SU-DHL-6 (cell line): ENCODE data around the gene MUC6.

ENCODE experiments used
- H2AFZ ChIP-seq: fragments of 200-600 bp; sonication (generic); 2 replicates; pipeline ENCODE4 v1.6.1; 2014; ENCODE audit warnings: low read depth, mild to moderate bottlenecking, moderate library complexity, mixed read lengths, antibody characterized with exemption, low read length; ENCODE audit not compliant: severe bottlenecking
- H3F3A ChIP-seq: fragments of 200-600 bp; shearing (Covaris generic); 2 replicates; pipeline ENCODE4 v1.6.0; 2016; ENCODE audit warnings: antibody characterized with exemption, mild to moderate bottlenecking; ENCODE audit not compliant: insufficient read depth
- H3K27ac ChIP-seq: fragments of 200-600 bp; sonication (generic); 2 replicates; pipeline ENCODE4 v1.5.1; 2016; ENCODE audit warnings: low read depth, mild to moderate bottlenecking, low read length, moderate library complexity, mixed read lengths
- H3K27me3 ChIP-seq: fragments of 200-600 bp; sonication (generic), shearing (Covaris generic); 2 replicates; pipeline ENCODE4 v1.6.0; 2014; ENCODE audit warnings: mild to moderate bottlenecking, low read length
- H3K36me3 ChIP-seq: fragments of 200-600 bp; sonication (generic); 2 replicates; pipeline ENCODE4 v1.6.1; 2014; ENCODE audit warnings: mild to moderate bottlenecking, low read length, mixed read lengths
- H3K4me2 ChIP-seq: fragments of 300-600, 200-600 bp; shearing (Covaris generic), sonication (generic); 2 replicates; pipeline ENCODE4 v1.6.0; 2014; ENCODE audit warnings: low read length, low read depth, mild to moderate bottlenecking; ENCODE audit not compliant: poor library complexity, severe bottlenecking
- H3K4me3 ChIP-seq: fragments of 200-600 bp; sonication (generic); 2 replicates; pipeline ENCODE4 v1.5.1; 2014; ENCODE audit warnings: antibody characterized with exemption, low read length, mild to moderate bottlenecking, mixed read lengths; ENCODE audit not compliant: insufficient read depth, poor library complexity, severe bottlenecking
- H3K79me2 ChIP-seq: fragments of 200-600 bp; sonication (generic); 2 replicates; pipeline ENCODE4 v1.6.1; 2014; ENCODE audit warnings: mild to moderate bottlenecking, low read length, moderate library complexity; ENCODE audit not compliant: insufficient read depth
- H3K9ac ChIP-seq: fragments of 200-600 bp; sonication (generic); 2 replicates; pipeline ENCODE4 v1.7.0; 2014; ENCODE audit warnings: mild to moderate bottlenecking, low read length
- H3K9me2 ChIP-seq: fragments of 200-600 bp; sonication (generic); replicated peaks from 2 replicates; pipeline ENCODE4 v1.6.1; 2014; ENCODE audit warnings: low read length; ENCODE audit not compliant: insufficient read depth
- H3K9me3 ChIP-seq: fragments of 200-600 bp; sonication (generic); 2 replicates; pipeline ENCODE4 v1.6.1; 2014; ENCODE audit warnings: low read length, mixed read lengths; ENCODE audit not compliant: insufficient read depth
- H4K20me1 ChIP-seq: fragments of 200-600 bp; sonication (generic); 2 replicates; pipeline ENCODE4 v1.6.1; 2014; ENCODE audit warnings: low read depth, mild to moderate bottlenecking, antibody characterized with exemption, low read length, moderate library complexity, mixed read lengths
- CTCF ChIP-seq: fragments of 200-600 bp; sonication (generic); IDR thresholded peaks from one replicate; pipeline ENCODE4 v1.5.1; 2017; ENCODE audit warnings: antibody characterized with exemption, mild to moderate bottlenecking, low read length, moderate library complexity; ENCODE audit not compliant: insufficient read depth, poor library complexity, severe bottlenecking
- EZH2phosphoT487 ChIP-seq: fragments of 200-600 bp; sonication (generic), shearing (Covaris generic); conservative IDR thresholded peaks from 2 replicates; pipeline ENCODE4 v1.6.1; 2018; ENCODE audit warnings: mild to moderate bottlenecking, antibody characterized with exemption, low read length, moderate library complexity, mixed read lengths

The MUC6 gene

GRCh38 chr11:992577-992976 lies 43.9 kb downstream of the MUC6 start:
- H2AFZ ChIP-seq: no peak overlapping the region
- TF ChIP-seq CTCF (no peak), EZH2phosphoT487 (no peak)

GRCh38 chr11:991711-992307 lies 44.7 kb downstream of the MUC6 start:
- H3K27ac ChIP-seq: no peak overlapping the region
- no peaks in the 10 kb centered on the region for H4K20me1 ChIP-seq
- H3K9me2 ChIP-seq: no peaks in the 10 kb centered on the region
- no peaks in the 10 kb centered on the region for H3K79me2 ChIP-seq
- no peak overlapping the region for H2AFZ ChIP-seq
- no peak overlapping the region for H3K4me3 ChIP-seq
- no peak overlapping the region for H3K9ac ChIP-seq
- TF ChIP-seq EZH2phosphoT487 (no peak), CTCF (no peak)
- H3K4me2 ChIP-seq: no peak overlapping the region
- H3F3A ChIP-seq: no peaks in the 10 kb centered on the region
- H3K27me3 ChIP-seq: no peaks in the 10 kb centered on the region
- H3K9me3 ChIP-seq: no peaks in the 10 kb centered on the region
- no peaks in the 10 kb centered on the region for H3K36me3 ChIP-seq

More at GRCh38 chr11:992577-992976, 43.9 kb downstream of the MUC6 start:
- H3K9me2 ChIP-seq: no peaks in the 10 kb centered on the region
- no peaks in the 10 kb centered on the region for H3K79me2 ChIP-seq
- no peak overlapping the region for H3K27ac ChIP-seq
- H4K20me1 ChIP-seq: no peaks in the 10 kb centered on the region
- H3K4me2 ChIP-seq: no peak overlapping the region
- no peaks in the 10 kb centered on the region for H3K27me3 ChIP-seq
- H3K36me3 ChIP-seq: no peaks in the 10 kb centered on the region
- H3K4me3 ChIP-seq: no peak overlapping the region
- no peaks in the 10 kb centered on the region for H3K9me3 ChIP-seq
- H3K9ac ChIP-seq: no peak overlapping the region
- H3F3A ChIP-seq: no peaks in the 10 kb centered on the region

- H3K4me3 ChIP-seq: no peak overlapping the region
- TF ChIP-seq EZH2phosphoT487: no peak
- TF ChIP-seq CTCF: no peak
- H3K27ac ChIP-seq: no peak overlapping the region
- no peaks in the 10 kb centered on the region for H3K79me2 ChIP-seq
- H4K20me1 ChIP-seq: no peaks in the 10 kb centered on the region
- H3K36me3 ChIP-seq: no peaks in the 10 kb centered on the region
- H3K9me2 ChIP-seq: no peaks in the 10 kb centered on the region
- no peaks in the 10 kb centered on the region for H3K27me3 ChIP-seq
- H3K9me3 ChIP-seq: no peaks in the 10 kb centered on the region
- H2AFZ ChIP-seq: no peak overlapping the region
- H3K9ac ChIP-seq: no peak overlapping the region
- H3F3A ChIP-seq: no peaks in the 10 kb centered on the region
- no peak overlapping the region for H3K4me2 ChIP-seq
Measured at GRCh38 chr11:991034-991433, 45.5 kb downstream of the MUC6 start.
